ENCODE measurements around the gene MYCN.

DNA sequence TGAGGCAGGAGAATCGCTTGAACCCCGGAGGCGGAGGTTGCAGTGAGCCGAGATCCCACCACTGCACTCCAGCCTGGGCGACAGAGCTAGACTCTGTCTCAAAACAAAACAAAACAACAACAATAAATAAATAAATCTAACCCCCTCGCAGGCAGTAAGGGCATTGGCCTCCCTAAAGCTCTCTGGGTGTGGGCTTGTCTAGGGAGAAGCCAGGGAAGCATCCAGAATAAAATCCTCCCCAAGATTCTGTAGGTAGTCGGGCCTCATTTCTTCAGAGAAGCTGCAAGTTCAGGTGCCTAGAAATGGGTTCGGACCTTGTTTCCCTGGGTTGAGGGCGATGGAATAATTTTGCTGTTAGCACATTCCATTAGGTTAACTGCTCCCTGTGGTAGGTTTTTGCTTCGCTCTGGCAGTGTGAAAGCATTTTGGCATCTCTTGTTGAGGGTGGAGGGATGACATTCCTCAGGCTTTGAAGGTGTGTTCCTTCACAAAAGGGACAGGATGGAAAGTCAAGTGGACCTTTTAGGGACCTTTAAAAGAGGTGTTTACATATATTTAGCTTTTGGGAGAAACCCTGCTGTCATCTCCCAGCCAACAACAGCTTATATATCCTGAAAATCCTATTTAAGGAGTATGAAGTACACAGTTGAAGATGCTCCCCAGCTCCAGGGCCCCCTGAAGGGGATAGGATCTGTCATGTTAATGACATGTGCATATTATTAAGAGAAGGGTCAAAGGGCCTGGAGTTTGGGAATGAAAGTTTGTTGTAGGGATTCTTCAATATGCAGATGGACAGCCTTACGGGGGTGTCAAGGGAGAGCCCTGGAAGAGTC is 17.7 kb downstream of the MYCN start:
- TF ChIP-seq, protein P1, sequence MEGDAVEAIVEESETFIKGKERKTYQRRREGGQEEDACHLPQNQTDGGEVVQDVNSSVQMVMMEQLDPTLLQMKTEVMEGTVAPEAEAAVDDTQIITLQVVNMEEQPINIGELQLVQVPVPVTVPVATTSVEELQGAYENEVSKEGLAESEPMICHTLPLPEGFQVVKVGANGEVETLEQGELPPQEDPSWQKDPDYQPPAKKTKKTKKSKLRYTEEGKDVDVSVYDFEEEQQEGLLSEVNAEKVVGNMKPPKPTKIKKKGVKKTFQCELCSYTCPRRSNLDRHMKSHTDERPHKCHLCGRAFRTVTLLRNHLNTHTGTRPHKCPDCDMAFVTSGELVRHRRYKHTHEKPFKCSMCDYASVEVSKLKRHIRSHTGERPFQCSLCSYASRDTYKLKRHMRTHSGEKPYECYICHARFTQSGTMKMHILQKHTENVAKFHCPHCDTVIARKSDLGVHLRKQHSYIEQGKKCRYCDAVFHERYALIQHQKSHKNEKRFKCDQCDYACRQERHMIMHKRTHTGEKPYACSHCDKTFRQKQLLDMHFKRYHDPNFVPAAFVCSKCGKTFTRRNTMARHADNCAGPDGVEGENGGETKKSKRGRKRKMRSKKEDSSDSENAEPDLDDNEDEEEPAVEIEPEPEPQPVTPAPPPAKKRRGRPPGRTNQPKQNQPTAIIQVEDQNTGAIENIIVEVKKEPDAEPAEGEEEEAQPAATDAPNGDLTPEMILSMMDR (IDR thresholded peaks at IDR 0.05; ENCODE audit: insufficient read depth, low read length, poor library complexity, severe bottlenecking): no peak
- no peak for TF ChIP-seq EZH2phosphoT487 (conservative IDR thresholded peaks at IDR 0.05; ENCODE audit: low read length)
